Measurements from ENCODE around the gene ACP5.

Gene ACP5

DNA sequence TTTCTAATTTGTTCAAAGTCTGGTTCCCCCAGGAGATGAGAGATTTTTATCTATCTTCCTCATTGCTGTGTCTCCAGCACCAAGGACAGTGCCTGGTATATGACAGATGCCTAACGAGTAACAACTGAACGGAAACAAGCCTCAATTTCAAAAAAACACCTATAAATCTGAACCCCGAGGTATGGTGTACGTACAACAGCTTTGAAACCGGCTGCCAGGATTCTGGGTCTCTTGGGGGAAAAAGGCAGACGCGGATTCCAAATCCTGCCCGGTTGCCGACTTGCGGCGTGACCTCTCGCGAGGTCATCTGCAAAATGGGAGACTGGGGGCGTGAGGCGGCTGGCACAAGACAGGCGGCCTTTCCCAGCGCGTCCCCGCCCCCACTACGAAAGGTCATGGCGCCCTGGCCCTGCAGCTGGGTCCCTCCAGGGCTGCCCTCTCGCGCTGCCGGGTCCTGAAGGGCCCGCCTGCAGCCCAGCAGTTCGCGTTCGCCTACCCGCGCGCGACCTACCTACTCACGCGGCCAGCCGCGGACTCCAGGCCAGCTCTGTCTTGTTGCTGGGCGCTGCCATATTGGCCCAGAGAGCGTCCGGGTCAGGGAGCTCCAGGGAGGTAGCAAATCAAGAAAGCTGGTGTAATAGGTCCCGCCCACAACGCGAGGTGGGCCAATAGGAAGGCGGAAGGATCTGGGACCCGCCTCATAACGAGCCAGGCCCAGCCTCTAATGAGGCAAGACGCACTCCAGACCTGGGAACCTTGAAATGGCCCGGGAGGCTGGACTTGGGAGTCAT lies 48.7 kb downstream of the ACP5 start, which contains the start of gene ECSIT:
Gene ECSIT (minus strand): TSS at position 584 of the 791 bp plus-strand sequence. CDS start 9,964 bp downstream, outside the sequence.
- Histone ChIP-seq H3K4me3 (ENCODE audit: extremely low read depth, insufficient read depth, low read length, poor library complexity, severe bottlenecking) (peak within 1 kb of the TSS; percentile 69), H3K27ac (ENCODE audit: low read depth, low read length, severe bottlenecking) (peak within 1 kb of the TSS; percentile 97), H3K9me3 (ENCODE audit: control insufficient read depth, low read length) (no peaks in the 10 kb centered on the region), H3K36me3 (ENCODE audit: control insufficient read depth, insufficient read depth, low read length) (no peaks in the 10 kb centered on the region), H3K4me1 (ENCODE audit: control insufficient read depth, insufficient read depth, low read length, poor library complexity, severe bottlenecking) (peaks cover 4% of the 10 kb centered on the region)
- WGBS, 2 experiments (ENCODE audit: insufficient coverage in 2 of 2) = 1% methylated on average over 41 to 45 of the region's 47 CpGs
